Measurements from ENCODE around the gene PLEK. TPM values are rescaled to one million over a fixed set of nuclear protein-coding genes. Genes with fewer than 3 reads are reported as not detected.
"Not testable (repeated sequence)": the region's sequence is repeated elsewhere in the genome, so short reads cannot be mapped to it uniquely, and the experiment has no call there.

Gene PLEK
- polyA plus RNA-seq, 3 donors, result 4.2 to 6.4 (median 4.7) TPM

- no peak for DNase-seq
Observed at GRCh38 chr2:68345129-68345875, 19.8 kb upstream of the PLEK start.

DNA sequence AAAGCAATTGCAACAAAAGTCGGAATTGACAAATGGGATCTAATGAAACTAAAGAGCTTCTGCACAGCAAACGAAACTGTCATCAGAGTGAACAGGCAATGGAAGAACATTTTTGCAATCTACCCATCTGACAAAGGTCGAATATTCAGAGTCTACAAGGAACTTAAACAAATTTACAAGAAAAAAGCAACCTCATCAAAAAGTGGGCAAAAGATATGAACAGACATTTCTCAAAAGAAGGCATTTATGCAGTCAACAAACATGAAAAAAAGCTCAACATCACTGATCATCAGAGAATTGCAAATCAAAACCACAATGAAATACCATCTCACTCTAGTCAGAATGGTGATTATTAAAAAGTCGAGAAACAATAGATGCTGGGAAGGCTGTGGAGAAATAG, 16.0 kb upstream of the PLEK start:
- not testable (repeated sequence) for DNase-seq

DNA sequence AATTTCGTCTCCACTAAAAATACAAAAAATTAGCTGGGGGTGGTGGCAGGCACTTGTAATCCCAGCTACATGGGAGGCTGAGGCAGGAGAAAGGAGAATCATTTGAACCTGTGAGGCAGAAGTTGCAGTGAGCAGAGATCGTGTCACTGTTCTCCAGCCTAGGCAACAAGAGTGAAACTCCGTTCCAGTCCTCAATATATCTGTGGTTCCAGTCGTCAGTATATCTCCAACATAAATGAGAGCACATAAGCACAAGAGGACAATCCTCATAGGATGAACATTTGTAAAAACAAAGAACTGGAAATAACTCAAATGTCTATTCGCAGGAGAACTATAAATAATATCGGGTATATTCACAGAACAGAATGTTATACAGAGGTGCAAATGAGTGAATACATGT, 13.1 kb upstream of the PLEK start:
- DNase-seq, result no peak

DNA sequence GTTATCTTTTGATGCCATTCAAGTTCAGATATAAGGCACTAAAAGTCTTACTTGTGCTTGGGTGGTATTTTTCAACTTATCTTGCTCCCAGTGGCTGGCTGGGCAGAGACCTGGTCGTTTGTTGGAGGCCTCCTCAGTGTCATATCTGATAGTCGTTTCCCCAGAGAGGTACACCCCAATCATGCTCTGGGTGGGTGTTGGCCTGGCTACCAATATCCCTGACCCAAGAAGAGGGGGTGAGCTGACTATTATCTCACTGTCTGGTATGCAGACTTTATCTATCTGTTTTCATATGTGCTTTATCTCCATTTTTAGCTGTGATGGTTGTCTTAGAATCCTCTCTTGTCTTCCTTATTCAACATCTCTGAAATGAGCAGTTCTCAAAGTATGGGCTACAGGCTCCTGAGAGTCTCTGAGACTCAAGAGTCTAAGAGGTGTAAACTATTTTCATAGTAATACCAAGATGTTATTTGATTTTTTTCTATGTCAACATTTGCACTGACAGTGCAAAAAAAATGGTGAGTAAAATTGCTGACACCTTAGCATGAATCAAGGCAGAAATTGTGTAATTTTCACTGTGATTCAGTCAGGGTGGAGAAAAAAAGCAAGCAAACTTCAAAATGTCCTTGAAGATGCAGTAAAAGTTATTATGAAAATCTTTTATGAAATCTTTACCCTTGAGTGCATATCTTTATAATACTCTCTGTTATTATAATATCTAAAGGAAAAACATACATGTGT, 12.3 kb upstream of the PLEK start:
- DNase-seq, result no peak

DNA sequence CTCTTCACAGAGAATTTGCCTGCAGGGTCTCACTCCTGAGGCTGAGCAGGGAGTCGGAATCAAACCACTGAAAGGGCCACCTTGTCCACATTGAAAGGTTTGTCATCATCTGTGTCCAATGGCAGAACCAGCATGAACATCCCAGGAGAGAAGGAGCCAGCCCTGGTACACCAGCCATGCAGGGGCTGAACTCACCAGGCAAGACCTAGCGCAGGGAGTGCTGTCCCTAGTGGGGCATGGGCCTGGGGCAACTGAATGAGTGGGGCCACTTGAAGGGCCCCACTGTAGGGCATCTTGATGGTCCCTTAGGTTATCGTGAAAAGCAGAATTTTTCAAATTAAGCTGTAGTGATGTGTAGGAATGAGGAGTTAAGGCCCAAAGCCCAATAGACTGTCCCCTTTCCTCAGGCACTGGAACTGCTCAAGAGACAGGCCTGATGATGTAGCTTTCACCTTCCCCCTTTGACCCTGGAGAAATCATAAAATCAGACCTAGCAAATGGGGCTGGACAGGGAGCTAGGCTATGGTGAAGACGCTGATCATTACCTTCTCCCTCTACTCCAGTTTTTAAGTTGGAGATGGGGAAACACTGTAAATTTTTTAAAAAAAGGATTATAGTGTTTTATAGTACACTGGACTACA, 8.4 kb upstream of the PLEK start:
- DNase-seq, result no peak

DNA sequence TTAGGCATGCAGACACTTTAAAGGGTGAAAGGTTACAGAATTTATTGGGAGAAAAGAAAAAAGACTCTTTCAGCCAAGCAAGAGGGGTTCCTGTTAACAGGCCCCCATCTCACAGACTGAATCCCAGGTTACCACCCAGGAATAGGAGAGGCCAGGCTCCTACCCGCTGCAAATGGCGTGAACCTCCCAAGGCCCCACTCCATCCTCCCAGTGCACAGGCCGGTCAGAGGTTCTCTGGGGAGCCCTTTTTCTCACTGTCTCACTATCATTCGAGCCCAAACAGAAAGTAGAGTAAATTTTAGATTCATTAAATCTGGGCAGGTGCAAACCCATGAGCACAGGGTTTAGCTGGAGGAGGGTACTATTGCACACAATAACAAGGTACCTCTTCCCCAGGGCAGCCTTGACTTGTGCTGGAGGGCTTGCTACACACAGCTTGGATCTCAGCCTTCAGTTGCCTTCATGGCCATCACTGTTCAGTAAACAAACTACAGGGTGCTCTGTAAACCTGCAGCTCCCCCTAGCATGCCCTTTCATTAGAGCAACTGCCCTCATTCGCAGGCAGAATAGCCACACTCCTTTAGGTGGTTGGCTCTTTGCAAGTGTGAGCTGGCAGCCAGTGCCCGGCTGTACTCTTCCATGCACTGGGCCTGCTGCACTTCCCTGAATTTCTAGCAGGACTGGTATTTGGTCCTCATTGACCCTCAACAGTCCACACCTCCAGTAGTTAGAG, 7.3 kb upstream of the PLEK start:
- DNase-seq, result no peak

DNA sequence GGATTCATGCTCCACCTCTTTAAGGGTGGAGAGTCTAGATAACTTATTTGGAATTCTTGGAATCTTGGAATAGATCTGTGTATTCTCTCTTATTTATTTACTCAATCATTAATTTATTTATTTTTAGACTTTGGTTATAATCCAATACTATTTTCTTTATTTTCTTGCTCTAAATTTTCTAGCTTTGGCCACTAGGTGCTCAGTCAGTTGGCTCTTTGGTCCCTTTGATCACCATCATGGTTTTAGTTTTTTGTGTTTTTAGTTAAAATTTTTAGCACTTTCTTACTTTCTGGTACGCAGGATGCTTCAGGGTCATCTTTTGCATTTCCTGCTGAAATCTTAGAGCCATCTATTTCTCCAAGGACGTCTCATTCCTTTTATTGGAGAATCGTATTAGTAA, 5.2 kb upstream of the PLEK start:
- DNase-seq, result no peak

DNA sequence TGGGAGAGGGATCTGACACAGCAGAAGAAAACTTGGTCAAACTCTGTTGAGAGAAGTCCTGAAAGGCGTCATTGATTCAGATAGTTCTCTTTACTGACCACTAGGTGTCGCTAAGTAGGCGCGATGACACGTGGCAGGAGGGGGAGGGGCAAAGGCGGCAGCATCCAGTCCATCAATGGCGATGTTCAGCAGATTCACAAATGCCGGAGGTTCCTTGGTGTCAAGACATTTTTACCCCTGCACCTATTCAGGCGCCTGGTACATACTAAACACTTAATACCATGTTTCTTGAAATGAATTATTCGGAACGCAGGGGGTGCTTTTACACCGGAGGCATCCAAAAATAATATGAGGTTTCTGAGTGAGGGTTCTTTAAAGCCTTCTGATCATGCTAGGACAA, 3.0 kb upstream of the PLEK start:
- DNase-seq, result peak; percentile 53

GRCh38 chr2:68362749-68363148, 2.3 kb upstream of the PLEK start:
- DNase-seq, result no peak

- no peak for DNase-seq
Observed at GRCh38 chr2:68363721-68364120, 1.4 kb upstream of the PLEK start.

- DNase-seq, result no peak
Observed at GRCh38 chr2:68366083-68366560, 1.0 kb downstream of the PLEK start.

GRCh38 chr2:68367953-68368653, 3.0 kb downstream of the PLEK start:
- no peak for DNase-seq

GRCh38 chr2:68368654-68369336, 3.7 kb downstream of the PLEK start:
- DNase-seq, result peak; percentile 77

- DNase-seq, result no peak
Observed at GRCh38 chr2:68369337-68369734, 4.3 kb downstream of the PLEK start.

DNA sequence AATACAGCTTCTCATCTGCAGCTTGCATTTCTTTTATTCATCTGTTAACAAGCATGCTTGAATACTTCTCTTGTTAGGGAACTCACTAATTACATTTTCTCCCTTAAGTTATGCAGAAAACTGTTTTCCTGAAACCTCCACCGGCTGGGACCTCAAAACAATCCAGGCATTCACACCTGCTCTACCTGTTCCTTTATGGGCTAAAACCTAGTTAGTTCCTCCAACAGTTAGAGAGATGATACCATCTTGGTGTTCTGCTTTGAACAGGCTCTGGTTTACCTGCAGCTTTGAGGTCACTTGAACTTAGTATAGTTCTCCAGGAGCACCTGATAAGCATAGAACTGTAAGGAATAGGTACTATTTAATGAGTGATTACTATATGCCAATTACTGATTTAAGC, 6.1 kb downstream of the PLEK start:
- no peak for DNase-seq

DNA sequence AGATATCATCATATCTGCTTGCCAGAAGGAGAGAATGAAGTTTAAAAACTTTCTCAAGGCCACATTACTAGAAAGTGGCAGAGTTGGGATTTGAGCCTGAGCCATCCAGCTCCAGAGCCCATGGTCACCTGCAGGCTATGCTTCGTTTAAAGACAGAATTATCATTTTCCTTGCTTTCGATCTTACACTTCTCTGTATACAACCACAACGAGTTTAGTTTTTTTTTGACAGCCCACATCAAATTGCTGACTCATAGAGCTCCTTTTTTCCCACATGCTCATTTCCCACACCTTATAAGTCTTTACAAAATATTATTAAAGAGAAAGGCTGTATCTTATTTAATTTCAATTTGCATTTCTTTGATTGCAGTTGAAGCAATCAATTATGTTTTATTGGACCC, 6.5 kb downstream of the PLEK start:
- no peak for DNase-seq

DNA sequence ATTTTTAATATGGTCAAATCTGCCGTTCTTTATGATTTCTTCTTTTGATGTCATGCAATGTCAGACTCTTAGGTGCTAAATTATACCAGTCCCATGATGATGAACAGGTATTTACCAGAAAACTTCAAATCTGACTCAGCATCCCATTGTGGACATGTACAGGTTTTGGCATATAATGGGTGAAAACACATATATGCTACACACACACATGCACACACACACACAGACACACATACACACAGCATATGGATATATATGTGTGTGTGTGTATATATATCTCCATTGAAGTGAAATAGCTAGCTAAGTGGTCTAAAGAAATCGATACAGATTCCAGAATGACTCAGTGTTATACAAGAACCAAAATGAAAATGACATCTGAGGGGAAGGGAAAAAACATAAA, 7.4 kb downstream of the PLEK start:
- no peak for DNase-seq

DNA sequence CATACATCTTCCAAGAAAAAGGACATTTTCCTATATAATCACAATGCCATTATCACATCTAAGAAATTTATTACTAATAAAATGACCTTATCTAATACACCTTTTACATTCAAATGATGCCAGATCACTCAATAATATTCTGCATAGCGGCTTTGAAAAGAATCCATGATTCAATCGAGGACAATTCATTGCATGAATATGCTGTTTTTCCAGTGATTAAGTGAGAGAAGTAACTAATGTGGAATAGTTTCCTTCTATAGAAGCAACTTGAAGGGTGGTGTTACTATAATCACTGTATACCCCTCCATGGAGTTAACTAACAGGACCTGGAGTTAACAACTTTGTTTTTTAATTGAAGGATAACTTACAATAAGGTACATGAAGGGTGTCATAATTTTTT, 9.1 kb downstream of the PLEK start:
- no peak for DNase-seq

DNA sequence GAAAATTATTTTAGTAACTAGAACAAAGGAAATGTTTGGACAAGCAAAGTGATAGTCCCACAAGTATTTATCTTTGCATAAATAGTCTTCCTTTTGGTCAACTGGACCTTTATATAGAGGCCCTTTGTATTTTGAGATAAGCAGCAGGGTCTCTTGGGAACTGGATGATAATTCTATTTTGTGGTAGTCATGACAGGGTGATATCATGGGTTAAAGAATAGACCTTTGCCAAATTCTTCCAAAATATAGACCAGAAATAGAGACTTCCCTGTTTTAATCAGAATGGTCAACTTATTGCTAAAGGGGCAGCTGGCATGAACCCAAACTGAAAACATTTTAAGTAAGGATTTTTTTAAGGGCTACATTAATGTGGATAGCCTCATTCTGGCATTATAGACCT, 10.5 kb downstream of the PLEK start:
- no peak for DNase-seq

GRCh38 chr2:68377137-68377780, 12.2 kb downstream of the PLEK start:
- DNase-seq, result no peak
